Measurements from ENCODE around the gene HNRNPA0. TPM values are rescaled to one million over a fixed set of nuclear protein-coding genes. Genes with fewer than 3 reads are reported as not detected.

The HNRNPA0 gene
- total RNA-seq, 2 donors from 2014 or later = 26.9 to 31.0 TPM

DNA sequence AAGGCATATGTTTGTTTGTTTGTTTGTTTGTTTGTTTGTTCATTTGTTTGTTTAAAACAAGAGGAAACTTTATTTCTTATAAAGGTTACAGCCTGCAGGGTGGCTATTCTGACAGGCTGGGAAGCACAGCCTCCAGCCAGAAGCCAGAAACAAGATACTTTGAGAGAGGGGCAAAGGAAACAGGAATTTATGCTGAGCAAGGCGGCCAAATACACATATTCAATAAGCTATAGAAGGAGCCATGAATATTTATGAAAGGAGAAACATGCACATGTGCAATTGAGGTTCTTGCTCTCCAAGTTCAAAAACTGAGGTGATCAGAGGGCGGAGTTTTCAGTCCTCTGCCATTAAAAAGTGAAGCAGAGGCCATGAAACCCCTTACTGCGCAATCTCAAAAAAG lies 37.8 kb downstream of the HNRNPA0 start:
- no peak for DNase-seq
- no peak overlapping the region for H3K4me3 ChIP-seq
- TF ChIP-seq, protein P1, sequence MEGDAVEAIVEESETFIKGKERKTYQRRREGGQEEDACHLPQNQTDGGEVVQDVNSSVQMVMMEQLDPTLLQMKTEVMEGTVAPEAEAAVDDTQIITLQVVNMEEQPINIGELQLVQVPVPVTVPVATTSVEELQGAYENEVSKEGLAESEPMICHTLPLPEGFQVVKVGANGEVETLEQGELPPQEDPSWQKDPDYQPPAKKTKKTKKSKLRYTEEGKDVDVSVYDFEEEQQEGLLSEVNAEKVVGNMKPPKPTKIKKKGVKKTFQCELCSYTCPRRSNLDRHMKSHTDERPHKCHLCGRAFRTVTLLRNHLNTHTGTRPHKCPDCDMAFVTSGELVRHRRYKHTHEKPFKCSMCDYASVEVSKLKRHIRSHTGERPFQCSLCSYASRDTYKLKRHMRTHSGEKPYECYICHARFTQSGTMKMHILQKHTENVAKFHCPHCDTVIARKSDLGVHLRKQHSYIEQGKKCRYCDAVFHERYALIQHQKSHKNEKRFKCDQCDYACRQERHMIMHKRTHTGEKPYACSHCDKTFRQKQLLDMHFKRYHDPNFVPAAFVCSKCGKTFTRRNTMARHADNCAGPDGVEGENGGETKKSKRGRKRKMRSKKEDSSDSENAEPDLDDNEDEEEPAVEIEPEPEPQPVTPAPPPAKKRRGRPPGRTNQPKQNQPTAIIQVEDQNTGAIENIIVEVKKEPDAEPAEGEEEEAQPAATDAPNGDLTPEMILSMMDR (IDR thresholded peaks at IDR 0.05) = no peak
- no peaks in the 10 kb centered on the region for H3K4me1 ChIP-seq
- no peak overlapping the region for H3K27ac ChIP-seq
- H3K27me3 ChIP-seq = no peaks in the 10 kb centered on the region
- H3K36me3 ChIP-seq = no peaks in the 10 kb centered on the region
- H3K9me3 ChIP-seq = no peaks in the 10 kb centered on the region
- intact Hi-C loops (cut with DNase I) = no loop called here
- H3K9ac ChIP-seq (ENCODE audit: low read depth in 2 of 2, low read length in 2 of 2) = no peak overlapping the region

DNA sequence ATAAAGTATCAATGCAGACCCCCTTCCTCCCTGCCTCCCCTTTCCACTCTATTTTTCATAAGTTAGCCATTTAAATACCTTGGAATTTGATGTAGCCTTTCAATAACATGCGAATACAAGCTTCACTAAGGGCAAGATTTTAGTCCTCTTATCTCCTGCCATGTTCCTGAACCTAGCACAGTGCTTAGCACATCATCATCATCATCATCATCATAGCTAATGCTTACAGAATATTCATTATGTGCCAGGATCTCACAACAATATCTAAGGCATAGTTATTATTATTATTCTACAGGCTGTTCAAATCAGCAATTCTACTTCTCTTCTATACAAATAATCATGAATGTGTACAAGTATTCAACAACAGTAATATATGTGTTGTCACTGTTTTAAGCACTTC lies 38.7 kb downstream of the HNRNPA0 start:
- no peak overlapping the region for H3K4me3 ChIP-seq
- no peak overlapping the region for H3K9ac ChIP-seq (ENCODE audit: low read depth in 2 of 2, low read length in 2 of 2)
- H3K36me3 ChIP-seq = no peaks in the 10 kb centered on the region
- no peak for DNase-seq
- no peaks in the 10 kb centered on the region for H3K4me1 ChIP-seq
- no peaks in the 10 kb centered on the region for H3K27me3 ChIP-seq
- intact Hi-C loops (cut with DNase I) = no loop called here
- H3K9me3 ChIP-seq = no peaks in the 10 kb centered on the region
- H3K27ac ChIP-seq = no peak overlapping the region
- TF ChIP-seq, protein P1 (IDR thresholded peaks at IDR 0.05) = no peak

DNA sequence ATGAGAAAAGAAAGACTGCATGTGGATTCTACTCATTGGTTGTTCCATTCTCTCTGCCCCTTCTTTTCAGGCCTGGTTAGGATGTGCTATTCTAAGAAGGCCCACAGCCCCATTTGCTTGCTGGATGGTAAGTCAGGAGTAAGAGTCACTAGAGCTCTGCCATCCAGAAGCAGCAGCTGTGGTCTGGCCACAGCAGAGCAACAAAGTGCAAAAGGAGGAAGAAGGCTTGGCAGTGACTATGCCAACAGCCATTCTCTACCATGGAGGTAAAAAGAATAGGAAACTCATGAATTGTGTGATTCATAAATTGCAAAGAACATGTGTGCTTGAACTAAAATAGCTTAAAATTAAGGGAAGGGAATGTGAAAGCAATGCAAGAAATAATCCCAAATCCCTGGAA lies 39.2 kb downstream of the HNRNPA0 start:
- H3K9me3 ChIP-seq = no peaks in the 10 kb centered on the region

DNA sequence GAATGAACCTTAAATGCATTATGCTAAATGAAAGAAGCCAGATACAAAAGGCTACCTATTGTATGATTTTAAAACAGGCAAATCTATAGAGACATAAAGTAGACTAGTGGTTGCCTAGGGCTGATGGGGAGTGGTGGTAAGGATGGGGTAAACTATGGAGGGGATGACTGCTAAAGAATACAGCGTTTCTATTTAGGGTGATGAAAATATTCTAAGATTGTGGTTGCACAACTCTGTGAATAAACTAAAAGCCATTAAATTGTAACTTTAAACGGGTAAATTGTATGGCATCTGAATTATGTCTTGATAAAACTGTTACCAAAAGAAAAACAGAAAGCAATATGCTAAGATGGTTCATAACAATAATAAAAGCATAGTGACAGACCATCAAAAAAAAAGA lies 39.7 kb downstream of the HNRNPA0 start:
- H3K9ac ChIP-seq (ENCODE audit: low read depth in 2 of 2, low read length in 2 of 2) = no peak overlapping the region
- no peaks in the 10 kb centered on the region for H3K36me3 ChIP-seq
- H3K27ac ChIP-seq = no peak overlapping the region
- no peaks in the 10 kb centered on the region for H3K4me1 ChIP-seq
- H3K27me3 ChIP-seq = no peaks in the 10 kb centered on the region
- no peak overlapping the region for H3K4me3 ChIP-seq
- DNase-seq = no peak
- no peaks in the 10 kb centered on the region for H3K9me3 ChIP-seq
- intact Hi-C loops (cut with DNase I) = no loop called here
- TF ChIP-seq, protein P1 (IDR thresholded peaks at IDR 0.05) = no peak

More for the DNA sequence above, 39.2 kb downstream of the HNRNPA0 start:
- no peaks in the 10 kb centered on the region for H3K36me3 ChIP-seq
- H3K9ac ChIP-seq (ENCODE audit: low read depth in 2 of 2, low read length in 2 of 2) = no peak overlapping the region
- TF ChIP-seq, protein P1 (IDR thresholded peaks at IDR 0.05) = no peak
- H3K4me3 ChIP-seq = no peak overlapping the region
- H3K27me3 ChIP-seq = no peaks in the 10 kb centered on the region
- intact Hi-C loops (cut with DNase I) = no loop called here
- no peak overlapping the region for H3K27ac ChIP-seq
- no peak for DNase-seq
- H3K4me1 ChIP-seq = no peaks in the 10 kb centered on the region

DNA sequence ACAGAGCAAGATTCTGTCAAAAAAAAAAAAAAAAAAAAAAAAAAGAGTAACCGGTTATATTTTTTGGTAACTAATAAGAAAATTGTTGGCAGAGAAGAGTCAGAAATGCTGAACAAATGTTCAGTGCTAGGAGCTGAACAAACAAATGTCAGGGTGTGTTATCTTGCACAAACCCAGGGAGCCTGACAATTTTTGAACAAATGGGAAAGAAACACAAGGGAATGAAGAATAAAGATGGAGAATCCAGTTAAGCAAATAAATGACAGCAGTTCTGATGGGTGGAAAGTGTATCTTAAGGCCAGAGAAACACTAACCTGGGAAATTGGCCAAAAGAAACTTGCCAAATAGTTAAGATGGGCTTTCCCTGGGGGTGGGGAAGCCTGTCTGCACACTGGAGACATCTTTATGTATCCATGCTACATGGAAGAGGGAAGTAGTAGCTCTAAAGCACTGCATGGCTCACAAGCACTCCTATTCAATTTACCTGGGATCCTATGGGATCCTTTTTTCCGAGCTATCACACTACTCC lies 42.0 kb downstream of the HNRNPA0 start:
- H3K36me3 ChIP-seq = no peaks in the 10 kb centered on the region
- DNase-seq = no peak
- intact Hi-C loops (cut with DNase I) = no loop called here
- H3K4me3 ChIP-seq = no peak overlapping the region
- no peaks in the 10 kb centered on the region for H3K27me3 ChIP-seq
- H3K9me3 ChIP-seq = no peaks in the 10 kb centered on the region
- TF ChIP-seq, protein P1 (IDR thresholded peaks at IDR 0.05) = no peak
- no peaks in the 10 kb centered on the region for H3K4me1 ChIP-seq
- no peak overlapping the region for H3K27ac ChIP-seq
- no peak overlapping the region for H3K9ac ChIP-seq (ENCODE audit: low read depth in 2 of 2, low read length in 2 of 2)
